Measurements from ENCODE around the gene CABLES2.

CABLES2 gene

GRCh38 chr20:62403331-62403730 lies 3.8 kb downstream of the CABLES2 start:
- DNase-seq = no peak

- no peak for DNase-seq
Observed at GRCh38 chr20:62402456-62403150, 4.5 kb downstream of the CABLES2 start.

- DNase-seq = no peak
Observed at GRCh38 chr20:62401331-62401779, 5.7 kb downstream of the CABLES2 start.

- DNase-seq = no peak
Observed at GRCh38 chr20:62400541-62400940, 6.5 kb downstream of the CABLES2 start.

GRCh38 chr20:62400021-62400420 lies 7.1 kb downstream of the CABLES2 start:
- DNase-seq = no peak

GRCh38 chr20:62398120-62398821 lies 8.8 kb downstream of the CABLES2 start:
- DNase-seq = no peak

- no peak for DNase-seq
Observed at GRCh38 chr20:62396367-62397239, 10.5 kb downstream of the CABLES2 start.

GRCh38 chr20:62395311-62396242 lies 11.5 kb downstream of the CABLES2 start:
- DNase-seq = no peak

GRCh38 chr20:62394248-62395245 lies 12.5 kb downstream of the CABLES2 start:
- DNase-seq = no peak

- DNase-seq = no peak
Observed at GRCh38 chr20:62393830-62394229, 13.3 kb downstream of the CABLES2 start.

GRCh38 chr20:62393335-62393665 lies 13.8 kb downstream of the CABLES2 start:
- no peak for DNase-seq

- DNase-seq = no peak
Observed at GRCh38 chr20:62392621-62393334, 14.3 kb downstream of the CABLES2 start.

- DNase-seq = no peak
Observed at GRCh38 chr20:62392077-62392418, 15.0 kb downstream of the CABLES2 start.

- no peak for DNase-seq
Observed at GRCh38 chr20:62391165-62392076, 15.7 kb downstream of the CABLES2 start.

GRCh38 chr20:62390317-62391164 lies 16.5 kb downstream of the CABLES2 start:
- no peak for DNase-seq

GRCh38 chr20:62389601-62390087 lies 17.4 kb downstream of the CABLES2 start:
- no peak for DNase-seq

- DNase-seq = no peak
Observed at GRCh38 chr20:62388839-62389600, 18.1 kb downstream of the CABLES2 start.

All from NCI-H446 treated with DMSO at 0.1 percent for 48 hours (cell line).